Measurements from ENCODE around the gene LYST.

- no peak for TF ChIP-seq CTCF (optimal IDR thresholded peaks at IDR 0.05 in 1 of 3, IDR thresholded peaks at IDR 0.05 in 1 of 3, conservative IDR thresholded peaks at IDR 0.05 in 1 of 3; ENCODE audit: extremely low read depth in 1 of 3, insufficient read depth in 2 of 3, low read length in 3 of 3)
- no peak for TF ChIP-seq EZH2 (IDR thresholded peaks at IDR 0.05; ENCODE audit: low read length)
Measured at GRCh38 chr1:235876402-235876841, 9.7 kb upstream of the LYST start.
